GM06990 (cell line): Measurements from ENCODE around the gene TRIM14.

Experiments
- DNase-seq: peaks from one replicate; pipeline ENCODE4 v3.0.0-alpha.2; 2011; ENCODE audit not compliant: insufficient read length; ENCODE audit errors: extremely low read depth
- H3K27me3 ChIP-seq: replicated peaks from 2 replicates; pipeline ENCODE4 v1.6.0; 2011; ENCODE audit warnings: low read length; ENCODE audit not compliant: control insufficient read depth, insufficient read depth
- H3K36me3 ChIP-seq: 2 replicates; pipeline ENCODE4 v1.5.1; 2011; ENCODE audit warnings: low read length; ENCODE audit not compliant: control insufficient read depth, insufficient read depth
- H3K4me3 ChIP-seq: replicated peaks from 2 replicates; pipeline ENCODE4 v1.5.1; 2011; ENCODE audit warnings: low read depth, mild to moderate bottlenecking, control low read depth, low read length
- TF ChIP-seq, protein P1 (sequence below): IDR thresholded peaks from 2 replicates; pipeline ENCODE4 v1.5.1; 2011; ENCODE audit warnings: low read length, control low read depth, mild to moderate bottlenecking, inconsistent platforms; ENCODE audit not compliant: insufficient read depth, poor library complexity, severe bottlenecking

The TRIM14 gene

DNA sequence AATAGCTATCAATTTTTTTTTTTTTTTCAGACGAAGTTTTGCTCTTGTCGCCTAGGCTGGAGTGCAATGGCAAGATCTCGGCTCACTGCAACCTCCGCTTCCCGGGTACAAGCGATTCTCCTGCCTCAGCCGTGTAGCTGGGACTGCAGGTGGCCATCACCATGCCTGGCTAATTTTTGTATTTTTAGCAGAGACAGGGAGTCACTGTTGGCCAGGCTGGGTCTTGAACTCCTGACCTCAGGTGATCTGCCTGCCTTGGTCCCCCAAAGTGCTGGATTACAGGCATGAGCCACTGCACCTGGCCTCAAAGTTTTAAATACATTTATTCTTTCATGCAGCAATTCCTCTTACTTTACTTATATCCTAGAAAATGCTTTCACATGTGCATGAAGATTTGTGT, 17.6 kb downstream of the TRIM14 start:
- Histone ChIP-seq H3K27me3 (no peaks in the 10 kb centered on the region), H3K36me3 (peaks cover 13% of the 10 kb centered on the region), H3K4me3 (peak overlapping the region; percentile 26)
- TF ChIP-seq, protein P1, sequence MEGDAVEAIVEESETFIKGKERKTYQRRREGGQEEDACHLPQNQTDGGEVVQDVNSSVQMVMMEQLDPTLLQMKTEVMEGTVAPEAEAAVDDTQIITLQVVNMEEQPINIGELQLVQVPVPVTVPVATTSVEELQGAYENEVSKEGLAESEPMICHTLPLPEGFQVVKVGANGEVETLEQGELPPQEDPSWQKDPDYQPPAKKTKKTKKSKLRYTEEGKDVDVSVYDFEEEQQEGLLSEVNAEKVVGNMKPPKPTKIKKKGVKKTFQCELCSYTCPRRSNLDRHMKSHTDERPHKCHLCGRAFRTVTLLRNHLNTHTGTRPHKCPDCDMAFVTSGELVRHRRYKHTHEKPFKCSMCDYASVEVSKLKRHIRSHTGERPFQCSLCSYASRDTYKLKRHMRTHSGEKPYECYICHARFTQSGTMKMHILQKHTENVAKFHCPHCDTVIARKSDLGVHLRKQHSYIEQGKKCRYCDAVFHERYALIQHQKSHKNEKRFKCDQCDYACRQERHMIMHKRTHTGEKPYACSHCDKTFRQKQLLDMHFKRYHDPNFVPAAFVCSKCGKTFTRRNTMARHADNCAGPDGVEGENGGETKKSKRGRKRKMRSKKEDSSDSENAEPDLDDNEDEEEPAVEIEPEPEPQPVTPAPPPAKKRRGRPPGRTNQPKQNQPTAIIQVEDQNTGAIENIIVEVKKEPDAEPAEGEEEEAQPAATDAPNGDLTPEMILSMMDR: no peak
- DNase-seq: peak; percentile 65

DNA sequence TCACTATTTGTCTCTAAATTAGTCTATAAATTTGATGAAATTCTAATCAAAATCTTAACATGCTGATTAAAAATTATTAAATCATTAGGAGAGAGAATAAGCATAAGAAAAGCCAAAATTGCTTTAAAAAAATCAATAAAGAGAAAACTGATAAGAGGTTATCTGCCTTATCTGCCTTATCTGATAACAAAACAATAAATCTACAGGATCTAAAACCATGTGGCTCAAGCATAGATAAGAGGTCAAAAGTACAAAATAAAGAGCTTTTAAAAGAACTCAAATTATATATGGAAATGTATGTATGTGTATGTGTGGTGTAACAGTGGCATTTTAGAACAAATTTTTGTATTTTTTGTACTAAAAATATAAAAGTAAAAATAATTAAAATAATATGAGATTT, 18.6 kb downstream of the TRIM14 start:
- TF ChIP-seq, protein P1: no peak
- H3K4me3 ChIP-seq: no peak overlapping the region
- no peak for DNase-seq
- H3K36me3 ChIP-seq: peaks cover 20% of the 10 kb centered on the region
- H3K27me3 ChIP-seq: no peaks in the 10 kb centered on the region

DNA sequence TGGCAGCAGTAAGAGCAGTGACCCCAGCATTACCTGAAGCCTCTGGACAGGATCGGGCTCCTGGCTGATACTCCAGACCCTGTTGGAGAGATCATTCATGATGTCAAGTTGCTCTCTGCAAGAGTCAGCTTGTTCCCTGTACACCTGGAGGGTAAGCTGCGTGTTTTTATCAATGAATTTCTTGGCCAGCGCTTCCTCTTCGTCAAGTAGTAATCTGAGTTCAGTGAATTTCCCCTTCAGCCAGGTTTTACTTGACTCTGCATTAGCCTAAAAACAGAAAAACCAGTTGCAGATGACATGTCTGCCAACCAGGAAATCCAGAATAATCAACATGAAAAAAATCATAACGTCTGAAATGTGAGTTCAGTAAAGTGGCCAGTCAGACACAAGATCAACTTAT, 19.1 kb downstream of the TRIM14 start:
- TF ChIP-seq, protein P1: no peak
- H3K27me3 ChIP-seq: no peaks in the 10 kb centered on the region
- H3K36me3 ChIP-seq: peaks cover 22% of the 10 kb centered on the region
- H3K4me3 ChIP-seq: no peak overlapping the region
- no peak for DNase-seq

DNA sequence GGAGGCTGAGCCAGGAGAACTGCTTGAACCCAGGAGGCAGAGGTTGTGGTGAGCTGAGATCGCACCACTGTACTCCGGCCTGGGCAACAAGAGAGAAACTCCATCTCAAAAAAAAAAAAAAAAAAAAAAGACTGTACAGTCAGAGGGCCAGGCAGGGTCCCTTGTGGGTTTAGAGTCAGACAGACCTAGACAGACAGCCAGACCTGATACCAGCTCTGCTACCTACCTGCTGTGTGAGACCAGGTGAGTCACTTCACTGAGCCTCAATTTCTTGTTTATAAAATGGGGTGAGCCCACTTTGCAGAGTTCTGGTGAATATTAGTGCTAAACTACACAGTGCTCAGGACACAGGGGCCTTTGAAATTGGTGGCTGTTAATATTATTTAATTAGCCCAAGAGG, 19.7 kb downstream of the TRIM14 start:
- no peak for DNase-seq
- Histone ChIP-seq H3K27me3 (no peaks in the 10 kb centered on the region), H3K36me3 (peaks cover 24% of the 10 kb centered on the region), H3K4me3 (no peak overlapping the region)
- TF ChIP-seq, protein P1: no peak

DNA sequence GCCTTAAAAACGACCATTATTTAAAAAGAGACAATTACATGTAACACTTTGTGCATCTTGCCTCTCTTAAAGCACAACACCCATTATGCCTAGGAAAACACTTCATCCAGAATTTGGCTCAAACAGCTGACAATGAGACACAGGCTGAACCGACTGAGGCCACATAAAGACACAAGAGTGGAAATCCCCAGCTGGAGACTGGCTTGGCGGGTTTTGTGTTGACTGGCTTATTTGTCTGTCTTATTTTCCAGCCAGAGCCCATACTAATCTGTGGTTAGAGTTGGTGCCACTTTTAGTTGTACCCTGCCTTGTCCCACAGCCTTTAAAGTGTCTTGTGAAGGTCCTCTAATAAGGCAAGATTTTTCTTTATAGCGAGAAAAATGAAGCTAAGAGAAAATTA, 21.2 kb downstream of the TRIM14 start:
- DNase-seq: no peak

More for the DNA sequence above, 21.2 kb downstream of the TRIM14 start:
- TF ChIP-seq, protein P1: no peak
- H3K27me3 ChIP-seq: no peaks in the 10 kb centered on the region
- no peak overlapping the region for H3K4me3 ChIP-seq
- peaks cover 27% of the 10 kb centered on the region for H3K36me3 ChIP-seq
